GM21390 (cell line): Measurements from ENCODE around the gene SDHAF4.
"Not testable (repeated sequence)": the region's sequence is repeated elsewhere in the genome, so short reads cannot be mapped to it uniquely, and the experiment has no call there.

Experiments used
- ATAC-seq: cut with Tn5 transposase; IDR thresholded peaks from one replicate; pipeline ENCODE4 v1.9.1; 2021; ENCODE audit not compliant: unreplicated experiment

SDHAF4 gene

DNA sequence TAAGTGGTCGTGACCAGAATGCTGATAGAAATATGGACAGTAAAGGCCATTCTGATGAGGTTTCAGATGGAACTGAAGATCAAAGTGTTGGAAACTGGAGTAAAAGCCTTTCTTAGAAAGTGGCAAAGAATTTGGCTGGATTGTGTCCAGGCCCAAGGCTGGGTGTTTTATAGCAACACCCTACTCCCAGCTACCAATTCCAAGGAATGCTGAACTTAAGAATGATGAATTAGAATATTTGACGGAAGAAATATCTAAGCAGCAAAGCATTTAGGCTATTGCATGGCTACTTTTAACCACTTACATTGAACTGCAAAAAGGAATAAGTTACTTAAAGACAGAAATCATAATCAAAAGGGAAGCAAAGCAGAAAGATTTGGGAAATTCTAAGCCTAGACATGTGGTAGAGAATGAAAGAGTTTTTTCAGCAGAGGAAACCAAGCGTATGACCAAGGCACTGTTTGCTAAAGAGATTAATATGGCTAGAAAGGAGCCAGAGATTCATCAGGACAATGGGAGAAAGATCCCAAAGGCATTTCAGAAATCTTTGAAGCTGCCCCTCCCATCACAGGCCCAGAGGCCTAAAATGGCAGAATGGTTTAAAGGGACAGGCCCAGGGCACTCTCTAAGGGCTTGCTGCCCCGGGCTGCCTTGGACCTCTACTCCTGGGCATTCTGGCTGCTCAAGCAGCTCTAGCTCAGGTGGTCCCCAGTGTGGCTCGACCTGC lies 25.8 kb downstream of the SDHAF4 start:
- no peak for ATAC-seq

DNA sequence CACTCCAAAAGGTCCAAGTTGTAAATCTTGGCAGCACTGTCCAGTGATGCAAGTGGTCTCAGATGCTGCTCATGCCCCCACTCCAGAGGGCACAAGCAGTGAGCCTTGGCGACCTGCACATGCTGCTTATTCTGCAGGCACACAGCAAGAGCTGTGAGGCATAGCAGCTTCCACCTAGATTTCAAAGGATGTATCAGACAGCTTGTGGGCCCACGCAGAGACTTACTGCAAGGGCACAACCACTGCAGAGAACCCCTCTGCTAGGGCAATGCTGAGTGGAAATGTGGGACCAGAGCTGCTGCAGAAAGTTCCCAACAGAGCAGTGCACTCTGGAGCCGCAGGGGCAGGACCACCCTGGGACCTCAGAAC lies 26.4 kb downstream of the SDHAF4 start:
- no peak for ATAC-seq

DNA sequence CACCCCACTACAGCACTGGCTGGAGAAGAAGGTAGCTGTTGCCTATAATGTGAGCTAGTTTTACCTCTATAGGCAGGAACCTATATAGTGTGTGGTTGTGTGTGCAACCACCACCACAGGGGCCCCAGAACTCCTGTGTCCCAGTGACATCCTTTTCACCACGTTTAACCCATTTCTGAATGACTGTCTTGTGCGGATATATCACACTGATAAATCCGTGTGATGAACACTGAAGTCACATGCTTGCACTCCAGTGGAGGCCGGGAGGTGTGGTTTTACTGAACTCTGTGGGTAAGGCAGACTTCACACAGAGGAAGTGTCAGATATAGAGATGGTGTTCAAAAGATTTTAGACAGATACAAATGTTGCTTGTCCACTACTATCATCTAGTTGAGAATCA lies 32.5 kb downstream of the SDHAF4 start:
- ATAC-seq, result no peak

GRCh38 chr6:70601014-70601413 lies 34.3 kb downstream of the SDHAF4 start:
- no peak for ATAC-seq

DNA sequence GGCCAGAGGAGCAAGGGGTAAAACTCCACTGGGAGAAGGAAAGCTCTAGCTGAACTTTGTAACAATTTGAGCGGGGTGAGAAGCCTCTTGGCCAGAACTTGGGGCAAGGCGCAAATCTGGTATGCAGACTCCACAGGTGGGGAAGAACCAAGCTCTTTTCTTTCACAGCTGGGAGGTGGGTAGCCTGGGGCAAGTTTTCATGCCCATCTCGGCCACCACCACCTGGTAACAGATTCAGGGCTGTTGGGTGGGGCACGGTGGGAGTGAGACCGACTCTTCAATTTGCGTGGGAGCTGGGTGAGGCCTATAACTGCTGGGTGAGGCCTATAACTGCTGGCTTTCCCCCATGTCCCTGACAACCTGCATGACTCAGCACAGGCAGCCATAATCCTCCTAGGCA lies 37.5 kb downstream of the SDHAF4 start:
- ATAC-seq, result no peak

DNA sequence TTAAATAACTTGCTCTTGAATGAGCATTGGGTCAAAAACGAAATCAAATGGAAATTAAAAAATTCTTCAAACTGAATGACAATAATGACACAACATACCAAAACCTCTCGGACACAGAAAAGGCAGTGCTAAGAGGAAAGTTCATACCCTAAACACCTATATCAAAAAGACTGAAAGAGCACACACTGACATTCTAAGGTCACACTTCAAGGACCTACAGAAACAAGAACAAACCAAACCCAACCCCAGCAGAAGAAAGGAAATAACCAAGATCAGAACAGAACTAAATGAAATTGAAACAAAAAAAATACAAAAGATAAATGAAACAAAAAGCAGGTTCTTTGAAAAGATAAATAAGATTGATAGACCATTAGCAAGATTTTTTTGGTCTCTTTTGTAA lies 40.6 kb downstream of the SDHAF4 start:
- not testable (repeated sequence) for ATAC-seq

- ATAC-seq, result not testable (repeated sequence)
Measured at GRCh38 chr6:70609181-70609580, 42.5 kb downstream of the SDHAF4 start.

- ATAC-seq, result no peak
Measured at GRCh38 chr6:70616728-70617260, 50.1 kb downstream of the SDHAF4 start.

DNA sequence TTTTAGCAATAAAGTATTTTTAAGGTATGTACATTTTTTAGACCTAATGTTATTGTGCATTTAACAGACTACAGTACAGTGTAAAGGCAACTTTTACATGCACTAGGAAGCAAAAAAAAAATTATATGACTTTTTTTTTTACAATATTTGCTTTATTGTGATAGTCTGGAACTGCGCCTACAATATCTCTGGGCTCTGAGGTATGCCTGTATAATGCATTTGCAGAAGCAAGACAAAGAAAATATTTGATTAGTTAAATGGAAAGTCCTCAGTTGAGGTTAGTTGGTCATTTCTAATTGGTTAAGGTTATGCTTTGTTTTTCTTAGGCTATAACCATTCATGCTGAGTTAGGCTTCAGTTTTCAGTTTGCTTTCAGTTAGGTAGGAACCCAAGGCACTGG lies 54.0 kb downstream of the SDHAF4 start:
- ATAC-seq, result no peak

- no peak for ATAC-seq
Measured at GRCh38 chr6:70622461-70622860, 55.7 kb downstream of the SDHAF4 start.

DNA sequence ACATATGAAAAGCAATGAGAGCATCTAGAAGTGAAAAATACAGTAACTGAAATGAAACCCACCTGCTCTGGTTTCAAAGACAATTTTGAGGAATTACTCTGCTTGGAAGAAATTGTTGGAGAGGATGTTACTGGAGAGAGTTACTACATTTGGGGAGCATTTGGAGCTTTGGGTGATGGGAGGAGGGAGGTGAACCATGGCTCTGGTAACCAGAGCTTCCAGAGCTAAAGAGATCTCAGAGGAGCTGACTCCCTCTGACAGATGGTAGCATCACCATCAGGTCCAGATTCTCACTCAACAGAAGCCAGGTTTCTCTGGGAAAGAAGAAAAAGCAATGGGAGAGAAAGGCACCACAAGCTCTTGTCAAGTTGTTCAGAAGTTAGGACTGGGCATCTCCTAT lies 58.7 kb downstream of the SDHAF4 start:
- ATAC-seq, result no peak

- no peak for ATAC-seq
Measured at GRCh38 chr6:70627500-70628254, 60.9 kb downstream of the SDHAF4 start.

- no peak for ATAC-seq
Measured at GRCh38 chr6:70629929-70630328, 63.2 kb downstream of the SDHAF4 start.

GRCh38 chr6:70633870-70634269 lies 67.1 kb downstream of the SDHAF4 start:
- ATAC-seq, result no peak

DNA sequence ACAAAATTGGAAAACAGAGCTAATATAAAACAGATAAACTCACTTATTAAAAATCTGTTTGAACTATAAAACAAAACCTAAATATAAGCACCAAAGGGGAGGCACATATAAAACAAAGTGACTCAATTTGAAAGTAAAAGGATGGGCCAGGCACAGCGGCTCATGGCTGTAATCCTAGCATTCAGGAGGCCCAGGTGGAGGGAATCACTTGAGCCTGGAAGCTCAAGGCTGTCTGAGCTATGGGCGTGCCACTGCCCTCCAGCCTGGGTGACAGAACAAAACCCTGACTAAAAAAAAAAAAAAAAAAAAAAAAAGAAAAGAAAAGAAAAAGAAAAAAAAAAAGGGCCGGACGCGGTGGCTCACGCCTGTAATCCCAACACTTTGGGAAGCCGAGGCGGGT lies 69.9 kb downstream of the SDHAF4 start:
- ATAC-seq, result no peak

DNA sequence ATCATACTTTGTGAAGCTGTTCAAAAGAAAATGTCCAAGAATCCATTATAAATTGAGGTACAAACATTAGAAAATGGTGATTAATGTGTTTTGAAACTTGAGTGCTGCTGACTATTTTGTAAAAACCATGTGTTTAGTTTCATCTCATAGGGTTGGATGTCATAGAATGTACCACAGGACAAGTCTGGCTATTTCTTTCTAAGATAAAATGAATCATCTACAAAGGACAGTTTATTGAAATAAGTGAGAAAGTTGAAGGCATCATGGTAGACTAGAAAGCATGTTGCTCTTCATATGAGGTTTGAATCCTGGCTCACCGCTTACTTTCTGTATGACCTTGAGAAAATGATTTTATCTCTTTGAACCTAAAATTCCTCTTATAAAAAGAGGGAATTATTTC lies 71.7 kb downstream of the SDHAF4 start:
- ATAC-seq, result no peak
